ENCODE results near the gene THNSL1. TPM values are rescaled to one million over a fixed set of nuclear protein-coding genes. Genes with fewer than 3 reads are reported as not detected.
A peak's percentile ranks its signal among the peaks of the same experiment; 100 is the strongest.

Gene THNSL1
- polyA plus RNA-seq, 1 donor: 7.8 TPM

DNA sequence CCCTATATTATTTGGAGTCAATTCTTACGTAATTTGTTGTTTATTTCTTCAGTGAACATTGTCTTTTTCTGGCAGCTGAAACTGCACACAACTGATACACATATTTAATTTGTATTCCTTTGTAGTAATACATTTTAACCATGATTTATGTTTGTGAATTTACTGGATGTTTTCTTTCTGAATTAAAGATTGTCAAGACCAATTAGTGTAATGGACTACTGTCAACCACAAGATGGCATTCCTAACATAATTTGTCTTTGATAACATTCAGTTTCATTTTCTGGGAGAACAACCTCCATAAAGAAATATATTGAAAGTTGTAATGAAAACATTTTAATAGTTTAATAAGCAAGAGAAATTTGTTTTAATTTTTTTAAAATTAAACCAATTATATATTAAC lies 10.1 kb downstream of the THNSL1 start:
- Histone ChIP-seq H3K4me1 (ENCODE audit: control insufficient read depth, insufficient read depth, low read length) (no peaks in the 10 kb centered on the region), H3K36me3 (ENCODE audit: control insufficient read depth, insufficient read depth, low read length) (peaks cover 6% of the 10 kb centered on the region), H3K9me3 (ENCODE audit: control insufficient read depth, low read depth, low read length) (no peaks in the 10 kb centered on the region), H3K4me3 (ENCODE audit: low read length) (no peak overlapping the region), H3K27me3 (ENCODE audit: control insufficient read depth, insufficient read depth, low read length) (no peaks in the 10 kb centered on the region), H3K27ac (ENCODE audit: low read length) (no peak overlapping the region)
- peak in 1 of 2 donors; percentile 17 for DNase-seq
- WGBS (ENCODE audit: insufficient coverage, low lambda C conversion rate): 100% methylated on average over 1 of the region's 1 CpG

DNA sequence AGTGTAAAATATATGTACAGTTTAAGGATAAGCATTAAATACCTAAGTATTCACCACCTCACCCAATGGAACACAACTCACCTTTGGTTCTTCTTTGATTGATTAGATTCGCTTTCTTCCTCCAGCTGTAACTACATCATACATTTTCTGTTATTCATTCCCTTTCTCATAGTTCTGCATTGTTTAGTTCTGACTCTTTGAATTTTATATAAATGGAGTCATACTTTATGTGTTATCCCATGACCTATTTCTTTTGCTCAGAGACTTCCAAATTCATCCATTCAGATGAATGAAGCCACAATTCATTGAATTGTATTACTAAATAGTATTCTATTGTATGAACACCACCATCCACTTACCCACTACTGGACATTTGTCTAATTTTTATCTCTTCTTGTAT lies 12.3 kb downstream of the THNSL1 start:
- no peaks in the 10 kb centered on the region for H3K9me3 ChIP-seq (ENCODE audit: control insufficient read depth, low read depth, low read length)
- H3K27me3 ChIP-seq (ENCODE audit: control insufficient read depth, insufficient read depth, low read length): no peaks in the 10 kb centered on the region
- H3K27ac ChIP-seq (ENCODE audit: low read length): no peak overlapping the region
- H3K4me3 ChIP-seq (ENCODE audit: low read length): no peak overlapping the region
- DNase-seq: no peak
- H3K4me1 ChIP-seq (ENCODE audit: control insufficient read depth, insufficient read depth, low read length): no peaks in the 10 kb centered on the region
- H3K36me3 ChIP-seq (ENCODE audit: control insufficient read depth, insufficient read depth, low read length): peaks cover 2% of the 10 kb centered on the region
- 100% methylated on average over 1 of the region's 1 CpG for WGBS (ENCODE audit: insufficient coverage, low lambda C conversion rate)

GRCh38 chr10:25029519-25029918 lies 13.1 kb downstream of the THNSL1 start:
- WGBS (ENCODE audit: insufficient coverage, low lambda C conversion rate): 100% methylated on average over 2 of the region's 2 CpGs
- Histone ChIP-seq H3K27me3 (ENCODE audit: control insufficient read depth, insufficient read depth, low read length) (no peaks in the 10 kb centered on the region), H3K36me3 (ENCODE audit: control insufficient read depth, insufficient read depth, low read length) (no peaks in the 10 kb centered on the region), H3K27ac (ENCODE audit: low read length) (no peak overlapping the region), H3K9me3 (ENCODE audit: control insufficient read depth, low read depth, low read length) (no peaks in the 10 kb centered on the region), H3K4me3 (ENCODE audit: low read length) (no peak overlapping the region), H3K4me1 (ENCODE audit: control insufficient read depth, insufficient read depth, low read length) (no peaks in the 10 kb centered on the region)
- DNase-seq: no peak

DNA sequence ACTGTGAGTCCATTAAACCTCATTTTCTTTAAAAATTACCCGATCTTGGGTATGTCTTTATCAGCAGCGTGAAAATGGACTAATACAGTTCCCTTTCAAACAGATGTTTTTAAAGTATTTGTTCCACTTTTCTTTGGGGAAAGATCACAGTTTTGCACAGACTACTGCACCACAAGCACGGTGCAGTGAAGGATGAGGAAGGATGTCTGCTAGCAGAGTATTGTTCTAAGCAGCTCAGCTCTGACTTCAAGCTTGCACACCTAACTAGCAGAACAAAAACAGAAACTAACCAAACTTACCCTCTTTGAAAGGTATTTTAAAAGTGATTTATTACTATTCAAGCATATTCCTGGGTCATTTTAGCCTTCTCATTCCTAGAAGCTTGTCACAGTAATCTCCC lies 20.0 kb downstream of the THNSL1 start:
- Histone ChIP-seq H3K27ac (ENCODE audit: low read length) (no peak overlapping the region), H3K27me3 (ENCODE audit: control insufficient read depth, insufficient read depth, low read length) (no peaks in the 10 kb centered on the region), H3K36me3 (ENCODE audit: control insufficient read depth, insufficient read depth, low read length) (no peaks in the 10 kb centered on the region), H3K4me3 (ENCODE audit: low read length) (no peak overlapping the region), H3K9me3 (ENCODE audit: control insufficient read depth, low read depth, low read length) (no peaks in the 10 kb centered on the region), H3K4me1 (ENCODE audit: control insufficient read depth, insufficient read depth, low read length) (no peaks in the 10 kb centered on the region)
- no CpG with 5 or more reads among the region's 3 CpGs for WGBS (ENCODE audit: insufficient coverage, low lambda C conversion rate)
- DNase-seq: no peak

DNA sequence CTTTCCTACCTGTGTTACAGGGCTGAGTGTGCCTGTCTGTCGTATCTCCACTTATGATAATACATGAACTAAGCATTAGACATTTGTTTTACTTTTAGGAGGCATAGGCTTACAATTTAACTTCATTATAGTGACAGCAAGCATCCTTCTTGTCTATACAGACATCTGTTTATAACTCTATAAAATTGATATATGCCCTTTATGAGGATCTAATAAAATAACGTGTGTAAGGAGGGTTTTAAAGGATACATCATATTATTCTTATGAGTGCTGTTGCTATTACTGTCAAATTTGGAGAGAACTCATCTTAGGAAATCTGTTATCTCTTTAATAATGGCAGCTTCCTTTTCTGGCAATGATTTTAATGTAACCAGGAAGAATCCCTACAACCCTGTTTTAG lies 21.9 kb downstream of the THNSL1 start:
- no peaks in the 10 kb centered on the region for H3K9me3 ChIP-seq (ENCODE audit: control insufficient read depth, low read depth, low read length)
- WGBS (ENCODE audit: insufficient coverage, low lambda C conversion rate): 67% methylated on average over 1 of the region's 2 CpGs
- no peak for DNase-seq
- H3K27me3 ChIP-seq (ENCODE audit: control insufficient read depth, insufficient read depth, low read length): no peaks in the 10 kb centered on the region
- no peaks in the 10 kb centered on the region for H3K4me1 ChIP-seq (ENCODE audit: control insufficient read depth, insufficient read depth, low read length)
- H3K27ac ChIP-seq (ENCODE audit: low read length): no peak overlapping the region
- H3K4me3 ChIP-seq (ENCODE audit: low read length): no peak overlapping the region
- H3K36me3 ChIP-seq (ENCODE audit: control insufficient read depth, insufficient read depth, low read length): no peaks in the 10 kb centered on the region

DNA sequence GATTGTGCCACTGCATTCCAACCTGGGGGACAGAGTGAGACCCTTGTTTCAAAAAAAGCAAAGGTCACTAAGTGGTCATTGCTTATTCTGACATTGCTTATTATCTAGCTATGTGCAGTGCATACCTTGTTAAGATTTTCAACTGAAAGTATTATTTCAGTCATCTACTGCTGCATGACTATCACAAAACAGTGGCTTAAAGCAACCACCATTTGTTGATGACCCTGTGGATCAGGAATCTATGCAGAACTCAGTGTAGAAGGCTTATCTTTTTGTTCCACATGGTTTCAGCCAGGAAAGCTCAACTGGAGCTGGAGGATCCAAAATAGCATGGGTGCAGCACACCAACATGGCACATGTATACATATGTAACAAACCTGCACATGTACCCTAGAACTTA lies 23.1 kb downstream of the THNSL1 start:
- no peak overlapping the region for H3K4me3 ChIP-seq (ENCODE audit: low read length)

DNA sequence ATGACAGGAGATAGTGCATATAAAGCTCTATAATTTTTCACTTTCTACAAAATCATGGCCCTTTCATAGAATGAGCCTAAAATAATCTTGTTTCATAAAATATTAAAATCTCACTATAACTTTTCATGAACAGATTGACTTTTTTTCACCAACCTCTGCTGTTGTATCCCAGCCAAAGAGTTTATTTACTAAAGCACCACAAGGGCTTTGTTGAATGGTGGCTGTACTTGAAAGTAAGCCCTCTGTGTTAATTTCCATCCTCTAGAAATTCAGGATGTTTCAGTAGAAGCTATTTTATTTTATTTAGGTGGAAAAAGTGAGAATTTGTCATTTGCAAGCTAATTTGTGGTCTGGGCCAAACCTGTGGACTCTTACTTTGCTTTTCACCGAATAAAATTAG lies 30.2 kb downstream of the THNSL1 start:
- Histone ChIP-seq H3K4me1 (ENCODE audit: control insufficient read depth, insufficient read depth, low read length) (peaks cover 7% of the 10 kb centered on the region), H3K4me3 (ENCODE audit: low read length) (no peak overlapping the region), H3K27ac (ENCODE audit: low read length) (no peak overlapping the region), H3K9me3 (ENCODE audit: control insufficient read depth, low read depth, low read length) (no peaks in the 10 kb centered on the region), H3K27me3 (ENCODE audit: control insufficient read depth, insufficient read depth, low read length) (no peaks in the 10 kb centered on the region), H3K36me3 (ENCODE audit: control insufficient read depth, insufficient read depth, low read length) (no peaks in the 10 kb centered on the region)
- no CpG with 5 or more reads among the region's 1 CpG for WGBS (ENCODE audit: insufficient coverage, low lambda C conversion rate)
- no peak for DNase-seq

More for the DNA sequence above, 23.1 kb downstream of the THNSL1 start:
- no peaks in the 10 kb centered on the region for H3K36me3 ChIP-seq (ENCODE audit: control insufficient read depth, insufficient read depth, low read length)
- no peak overlapping the region for H3K27ac ChIP-seq (ENCODE audit: low read length)
- DNase-seq: no peak
- no peaks in the 10 kb centered on the region for H3K27me3 ChIP-seq (ENCODE audit: control insufficient read depth, insufficient read depth, low read length)
- H3K4me1 ChIP-seq (ENCODE audit: control insufficient read depth, insufficient read depth, low read length): no peaks in the 10 kb centered on the region
- H3K9me3 ChIP-seq (ENCODE audit: control insufficient read depth, low read depth, low read length): no peaks in the 10 kb centered on the region

GRCh38 chr10:25047088-25047487 lies 30.7 kb downstream of the THNSL1 start:
- Histone ChIP-seq H3K27ac (ENCODE audit: low read length) (no peak overlapping the region), H3K36me3 (ENCODE audit: control insufficient read depth, insufficient read depth, low read length) (no peaks in the 10 kb centered on the region), H3K9me3 (ENCODE audit: control insufficient read depth, low read depth, low read length) (no peaks in the 10 kb centered on the region), H3K27me3 (ENCODE audit: control insufficient read depth, insufficient read depth, low read length) (no peaks in the 10 kb centered on the region), H3K4me1 (ENCODE audit: control insufficient read depth, insufficient read depth, low read length) (peaks cover 9% of the 10 kb centered on the region), H3K4me3 (ENCODE audit: low read length) (no peak overlapping the region)
- 80% methylated on average over 1 of the region's 2 CpGs for WGBS (ENCODE audit: insufficient coverage, low lambda C conversion rate)
- DNase-seq: no peak

- no peaks in the 10 kb centered on the region for H3K9me3 ChIP-seq (ENCODE audit: control insufficient read depth, low read depth, low read length)
- H3K27ac ChIP-seq (ENCODE audit: low read length): no peak overlapping the region
- no peak for DNase-seq
- H3K4me3 ChIP-seq (ENCODE audit: low read length): no peak overlapping the region
- H3K36me3 ChIP-seq (ENCODE audit: control insufficient read depth, insufficient read depth, low read length): no peaks in the 10 kb centered on the region
- no peaks in the 10 kb centered on the region for H3K27me3 ChIP-seq (ENCODE audit: control insufficient read depth, insufficient read depth, low read length)
- WGBS (ENCODE audit: insufficient coverage, low lambda C conversion rate): 77% methylated on average over 4 of the region's 4 CpGs
- peaks cover 9% of the 10 kb centered on the region for H3K4me1 ChIP-seq (ENCODE audit: control insufficient read depth, insufficient read depth, low read length)
Measured at GRCh38 chr10:25047591-25048301, 31.3 kb downstream of the THNSL1 start.

DNA sequence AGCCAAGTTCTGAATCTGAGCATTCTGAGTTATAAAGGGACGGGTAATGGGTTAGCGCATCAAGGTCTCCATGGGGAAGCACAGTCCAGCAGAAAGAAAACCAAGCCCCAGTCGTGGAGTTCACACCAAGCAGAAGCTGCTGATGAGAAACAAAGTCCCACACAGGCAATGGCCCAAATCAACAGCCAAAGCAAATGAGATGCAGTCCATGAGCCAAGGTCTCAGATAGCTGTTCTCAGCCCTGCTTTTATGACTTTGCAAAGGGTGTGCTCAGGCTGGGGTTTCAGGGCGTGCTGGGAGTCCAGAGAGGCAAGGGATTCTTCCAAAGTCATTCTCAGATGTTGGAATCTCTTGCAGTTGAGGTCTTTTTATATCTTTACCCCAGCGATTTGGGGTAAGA lies 32.0 kb downstream of the THNSL1 start:
- Histone ChIP-seq H3K27ac (ENCODE audit: low read length) (peak overlapping the region; percentile 16), H3K4me1 (ENCODE audit: control insufficient read depth, insufficient read depth, low read length) (peaks cover 9% of the 10 kb centered on the region), H3K36me3 (ENCODE audit: control insufficient read depth, insufficient read depth, low read length) (no peaks in the 10 kb centered on the region), H3K27me3 (ENCODE audit: control insufficient read depth, insufficient read depth, low read length) (no peaks in the 10 kb centered on the region), H3K4me3 (ENCODE audit: low read length) (no peak overlapping the region), H3K9me3 (ENCODE audit: control insufficient read depth, low read depth, low read length) (no peaks in the 10 kb centered on the region)
- peak; percentile 39 to 79 for DNase-seq
- WGBS (ENCODE audit: insufficient coverage, low lambda C conversion rate): 100% methylated on average over 2 of the region's 5 CpGs

- Histone ChIP-seq H3K27ac (ENCODE audit: low read length) (no peak overlapping the region), H3K9me3 (ENCODE audit: control insufficient read depth, low read depth, low read length) (no peaks in the 10 kb centered on the region), H3K36me3 (ENCODE audit: control insufficient read depth, insufficient read depth, low read length) (no peaks in the 10 kb centered on the region), H3K4me3 (ENCODE audit: low read length) (no peak overlapping the region), H3K27me3 (ENCODE audit: control insufficient read depth, insufficient read depth, low read length) (no peaks in the 10 kb centered on the region), H3K4me1 (ENCODE audit: control insufficient read depth, insufficient read depth, low read length) (peaks cover 9% of the 10 kb centered on the region)
- no peak for DNase-seq
- 100% methylated on average over 1 of the region's 2 CpGs for WGBS (ENCODE audit: insufficient coverage, low lambda C conversion rate)
Measured at GRCh38 chr10:25049966-25050365, 33.6 kb downstream of the THNSL1 start.

Measured in large intestine (tissue), 3 donors.